GM23248 (cell line): ENCODE data around the gene C2orf49. TPM values are rescaled to one million over a fixed set of nuclear protein-coding genes. Genes with fewer than 3 reads are reported as not detected.
A peak's percentile ranks its signal among the peaks of the same experiment; 100 is the strongest.

ENCODE experiments used
- DNase-seq: peaks from one replicate; pipeline ENCODE4 v3.0.0-alpha.2; 2015
- H2AFZ ChIP-seq: fragments of 200-600 bp; sonication (generic); 2 replicates; pipeline ENCODE4 v1.6.1; 2016; ENCODE audit warnings: antibody characterized with exemption
- H3F3A ChIP-seq: fragments of 200-600 bp; sonication (generic); 2 replicates; pipeline ENCODE4 v1.6.1; 2016; ENCODE audit warnings: mild to moderate bottlenecking, antibody characterized with exemption, mixed run types; ENCODE audit not compliant: insufficient read depth
- H3K27ac ChIP-seq: fragments of 200-600 bp; sonication (generic); 2 replicates; pipeline ENCODE4 v1.5.1; 2016; ENCODE audit warnings: mild to moderate bottlenecking
- H3K27me3 ChIP-seq: fragments of 200-600 bp; sonication (generic); replicated peaks from 2 replicates; pipeline ENCODE4 v1.6.1; 2016; ENCODE audit warnings: mild to moderate bottlenecking; ENCODE audit not compliant: insufficient read depth
- H3K36me3 ChIP-seq: fragments of 200-600 bp; sonication (generic); 2 replicates; pipeline ENCODE4 v1.6.1; 2016; ENCODE audit warnings: low read depth, mild to moderate bottlenecking
- H3K4me1 ChIP-seq: fragments of 200-600 bp; sonication (generic); 2 replicates; pipeline ENCODE4 v1.6.1; 2016; ENCODE audit warnings: mild to moderate bottlenecking; ENCODE audit not compliant: insufficient read depth
- H3K4me2 ChIP-seq: fragments of 200-600 bp; sonication (generic); one replicate; pipeline ENCODE4 v1.6.1; 2016; ENCODE audit warnings: mild to moderate bottlenecking; ENCODE audit not compliant: unreplicated experiment
- H3K4me3 ChIP-seq: fragments of 200-600 bp; sonication (generic); 2 replicates; pipeline ENCODE4 v1.5.1; 2016; ENCODE audit warnings: mild to moderate bottlenecking
- H3K79me2 ChIP-seq: fragments of 200-600 bp; sonication (generic); 2 replicates; pipeline ENCODE4 v1.6.1; 2016; ENCODE audit warnings: mild to moderate bottlenecking; ENCODE audit not compliant: insufficient read depth
- H3K9ac ChIP-seq: fragments of 200-600 bp; sonication (generic); 2 replicates; pipeline ENCODE4 v1.6.1; 2016; ENCODE audit warnings: mild to moderate bottlenecking
- H3K9me2 ChIP-seq: fragments of 200-600 bp; sonication (generic); 2 replicates; pipeline ENCODE4 v1.6.1; 2016; ENCODE audit warnings: mixed run types, mild to moderate bottlenecking, moderate library complexity; ENCODE audit not compliant: insufficient read depth
- H3K9me3 ChIP-seq: fragments of 200-600 bp; sonication (generic); one replicate; pipeline ENCODE4 v1.6.1; 2017; ENCODE audit warnings: low read depth
- H4K20me1 ChIP-seq: fragments of 200-600 bp; sonication (generic); 2 replicates; pipeline ENCODE4 v1.6.0; 2016; ENCODE audit not compliant: insufficient read depth
- EZH2 ChIP-seq: fragments of 200-600 bp; sonication (generic); IDR thresholded peaks from 2 replicates; pipeline ENCODE4 v1.6.1; 2018; ENCODE audit warnings: antibody characterized with exemption, mild to moderate bottlenecking; ENCODE audit not compliant: insufficient read depth, poor library complexity, severe bottlenecking
- EZH2phosphoT487 ChIP-seq: fragments of 200-600 bp; sonication (generic); IDR thresholded peaks from 2 replicates; pipeline ENCODE4 v1.6.1; 2018; ENCODE audit warnings: antibody characterized with exemption, moderate library complexity, mild to moderate bottlenecking, low read depth; ENCODE audit not compliant: insufficient read depth
- WGBS, 2 experiments: methylation state at CpG; one replicate each; pipeline ENCODE4 v1.1.6; 2015 to 2017; ENCODE audit warnings: low lambda C conversion rate in 2 of 2, low coverage in 1 of 2; ENCODE audit errors: missing lambda C conversion rate in 2 of 2; 5-methylcytosine and 5-hydroxymethylcytosine counted together
- in situ Hi-C: fragments of 300-500 bp; cut with MboI; formaldehyde crosslinking; loops from 2 replicates; pipeline ENCODE4 v1.15.0; 2020
- polyA plus RNA-seq: library from polyadenylated mRNA; unstranded; fragments of >200 nt; fragmentation: Nextera tagmentation; extraction: Ambion mirVana; gene quantifications from 2 replicates; pipeline ENCODE4 v1.2.1, GENCODE V29; 2016
- total RNA-seq: library from RNA; depleted of rRNA; stranded (reverse); fragments of >200 nt; shearing (Covaris generic); gene quantifications from 2 replicates; pipeline ENCODE4 v1.2.3, GENCODE V29; 2014

C2orf49 gene
- total and polyA plus RNA-seq, 2 experiments from 2014 or later = 9.0 to 13.6 TPM

DNA sequence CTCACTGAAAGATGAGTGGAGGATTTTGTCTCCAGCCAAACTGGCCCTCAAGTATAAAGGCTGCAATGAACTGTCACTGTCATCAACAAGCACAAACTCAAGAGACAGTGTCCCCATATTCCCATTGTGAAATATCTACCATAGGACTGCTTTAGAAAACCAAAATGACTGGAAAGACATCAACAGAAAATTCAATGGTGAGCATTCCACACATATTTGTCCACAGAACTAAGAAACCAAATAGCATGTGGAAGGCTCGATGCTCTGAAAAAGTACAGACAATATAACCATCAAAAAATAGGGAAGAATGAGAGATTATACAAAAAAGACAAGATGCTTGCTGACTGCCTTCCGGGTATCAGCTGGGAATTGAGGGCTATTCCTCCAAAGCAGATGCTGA lies 45.4 kb upstream of the C2orf49 start:
- 97 to 98% methylated on average over 2 of the region's 2 CpGs for WGBS, 2 experiments
- no peaks in the 10 kb centered on the region for H3K4me1 ChIP-seq
- H3K36me3 ChIP-seq = peaks cover 9% of the 10 kb centered on the region; the same call in 1 of the 2 replicates
- H3K9me3 ChIP-seq = no peaks in the 10 kb centered on the region
- H2AFZ ChIP-seq = no peak overlapping the region
- no peaks in the 10 kb centered on the region for H3K27me3 ChIP-seq
- no peaks in the 10 kb centered on the region for H4K20me1 ChIP-seq
- no peak for DNase-seq
- H3F3A ChIP-seq = no peaks in the 10 kb centered on the region
- H3K79me2 ChIP-seq = no peaks in the 10 kb centered on the region
- no peaks in the 10 kb centered on the region for H3K9me2 ChIP-seq
- H3K4me2 ChIP-seq = no peak overlapping the region
- in situ Hi-C loops = loop anchor here (10.0 kb wide), 1 partner anchor 177 kb away; no protein-coding TSS in a partner anchor
- no peak overlapping the region for H3K4me3 ChIP-seq
- H3K9ac ChIP-seq = no peak overlapping the region
- TF ChIP-seq EZH2 (no peak), EZH2phosphoT487 (no peak)
- H3K27ac ChIP-seq = no peak overlapping the region

DNA sequence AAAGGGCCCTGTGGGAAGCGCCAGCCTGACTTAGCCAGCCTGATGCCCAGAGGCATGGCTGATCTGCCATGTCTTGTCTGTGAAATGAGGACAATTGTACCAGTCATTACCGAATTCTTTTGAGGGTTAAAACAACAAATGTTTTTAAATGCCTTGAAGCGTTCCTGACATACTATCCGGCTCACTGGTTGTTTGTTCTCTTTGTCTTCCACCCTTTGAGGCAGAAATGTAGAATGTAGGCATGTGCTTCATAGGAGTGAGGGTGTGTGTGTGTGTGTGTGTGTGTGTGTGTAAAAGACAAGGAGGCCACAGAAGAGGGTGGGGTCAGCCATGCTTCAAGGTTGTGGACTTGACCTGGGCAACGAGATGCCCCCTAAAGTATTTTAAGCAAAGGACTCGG lies 43.3 kb upstream of the C2orf49 start:
- in situ Hi-C loops = loop anchor here (10.0 kb wide), 1 partner anchor 179 kb away; no protein-coding TSS in a partner anchor
- Histone ChIP-seq H3K27me3 (no peaks in the 10 kb centered on the region), H2AFZ (no peak overlapping the region), H3K9ac (no peak overlapping the region), H3K9me2 (no peaks in the 10 kb centered on the region), H3K79me2 (no peaks in the 10 kb centered on the region), H3K36me3 (peaks cover 9% of the 10 kb centered on the region; the same call in 1 of the 2 replicates), H3F3A (no peaks in the 10 kb centered on the region), H3K4me2 (no peak overlapping the region), H3K9me3 (no peaks in the 10 kb centered on the region), H3K4me1 (no peaks in the 10 kb centered on the region), H4K20me1 (no peaks in the 10 kb centered on the region), H3K27ac (no peak overlapping the region), H3K4me3 (no peak overlapping the region)
- no peak for TF ChIP-seq EZH2
- TF ChIP-seq EZH2phosphoT487 = no peak
- WGBS, 2 experiments = 89 to 91% methylated on average over 6 of the region's 6 CpGs
- no peak for DNase-seq

GRCh38 chr2:105294844-105295481 lies 42.4 kb upstream of the C2orf49 start:
- no peaks in the 10 kb centered on the region for H3K9me3 ChIP-seq
- no peak overlapping the region for H3K4me3 ChIP-seq
- no peak overlapping the region for H3K4me2 ChIP-seq
- no peaks in the 10 kb centered on the region for H4K20me1 ChIP-seq
- TF ChIP-seq EZH2phosphoT487 = no peak
- no peak for TF ChIP-seq EZH2
- peaks cover 9% of the 10 kb centered on the region; the same call in 1 of the 2 replicates for H3K36me3 ChIP-seq
- H2AFZ ChIP-seq = 0 out of 2 replicates have a peak overlapping the region, but pooled peaks have one; percentile 37
- peak; percentile 77 for DNase-seq
- H3K4me1 ChIP-seq = no peaks in the 10 kb centered on the region
- no peak overlapping the region for H3K9ac ChIP-seq
- no peak overlapping the region for H3K27ac ChIP-seq
- in situ Hi-C loops = loop anchor here (10.0 kb wide), 1 partner anchor 180 kb away; no protein-coding TSS in a partner anchor
- H3K27me3 ChIP-seq = no peaks in the 10 kb centered on the region
- no peaks in the 10 kb centered on the region for H3F3A ChIP-seq
- WGBS, 2 experiments = 37 to 42% methylated on average over 5 of the region's 5 CpGs
- 0 out of 2 replicates have a peak, but pooled peaks cover 5% of the 10 kb centered on the region for H3K79me2 ChIP-seq
- no peaks in the 10 kb centered on the region for H3K9me2 ChIP-seq

- DNase-seq = no peak
- Histone ChIP-seq H3K4me2 (no peak overlapping the region), H3K4me1 (no peaks in the 10 kb centered on the region), H3F3A (no peaks in the 10 kb centered on the region), H2AFZ (no peak overlapping the region), H3K9me2 (no peaks in the 10 kb centered on the region), H4K20me1 (no peaks in the 10 kb centered on the region), H3K27me3 (no peaks in the 10 kb centered on the region), H3K4me3 (no peak overlapping the region), H3K79me2 (0 out of 2 replicates have a peak, but pooled peaks cover 7% of the 10 kb centered on the region), H3K27ac (no peak overlapping the region), H3K9ac (no peak overlapping the region), H3K36me3 (peaks cover 4% of the 10 kb centered on the region; the same call in 1 of the 2 replicates), H3K9me3 (no peaks in the 10 kb centered on the region)
- in situ Hi-C loops = loop anchor here (10.0 kb wide), 1 partner anchor 181 kb away; no protein-coding TSS in a partner anchor
- TF ChIP-seq EZH2 (no peak), EZH2phosphoT487 (no peak)
- WGBS, 2 experiments = 89 to 91% methylated on average over 7 of the region's 7 CpGs
Observed at GRCh38 chr2:105296017-105296611, 41.2 kb upstream of the C2orf49 start.
